Body of pancreas (tissue), 4 donors: ENCODE data around the gene HNRNPA0. TPM values are rescaled to one million over a fixed set of nuclear protein-coding genes. Genes with fewer than 3 reads are reported as not detected.

ENCODE experiments used
- ATAC-seq: fragments of 150-250 bp; one replicate; pipeline ENCODE4 v1.9.1; 2016
- DNase-seq, 4 donors: peaks; one replicate each; pipeline ENCODE4 v3.0.0-alpha.2; 2019
- H3K27ac ChIP-seq, 4 donors: fragments of 200-600 bp; sonication (generic); 1 replicate in 3 of 4; 2 replicates in 1 of 4; pipeline versions ENCODE4 v1.5.1 to v1.6.1; 2016 to 2019; ENCODE audit warnings: mild to moderate bottlenecking in 1 of 4, mixed read lengths in 1 of 4, moderate library complexity in 1 of 4
- H3K27me3 ChIP-seq, 2 donors: fragments of 200-600 bp; sonication (generic); one replicate each; pipeline ENCODE4 v1.6.0; 2016; ENCODE audit warnings: mild to moderate bottlenecking in 1 of 2
- H3K36me3 ChIP-seq, 2 donors: fragments of 200-600 bp; sonication (generic); replicated peaks in 1 of 2; 2 replicates each; pipeline ENCODE4 v1.5.1; 2016; ENCODE audit warnings: low read depth in 2 of 2; ENCODE audit not compliant: insufficient read depth in 1 of 2
- H3K4me1 ChIP-seq: fragments of 200-600 bp; sonication (generic); one replicate; pipeline ENCODE4 v1.6.0; 2016
- H3K4me3 ChIP-seq, 2 donors: fragments of 200-600 bp; sonication (generic); 1 replicate in 1 of 2; 2 replicates in 1 of 2; pipeline ENCODE4 v1.5.1; 2016 to 2019
- H3K9me3 ChIP-seq, 3 donors: fragments of 200-600 bp; sonication (generic); 1 replicate in 2 of 3; 2 replicates in 1 of 3; pipeline ENCODE4 v1.5.1; 2016
- CTCF ChIP-seq, 7 experiments: fragments of 450-650 bp in 4 of 7; fragments of 200-600 bp in 3 of 7; sonication (generic) in 3 of 7; IDR thresholded peaks; one replicate each; pipeline ENCODE4 v1.5.1; 2016 to 2019; ENCODE audit warnings: antibody characterized with exemption in 7 of 7
- POLR2A ChIP-seq, 3 donors: fragments of 450-650 bp; IDR thresholded peaks; one replicate each; pipeline ENCODE4 v1.6.1; 2016; ENCODE audit warnings: antibody characterized with exemption in 3 of 3, mild to moderate bottlenecking in 2 of 3
- WGBS, 2 donors: methylation state at CpG; one replicate each; pipeline ENCODE4 v1.1.5; 2017; 5-methylcytosine and 5-hydroxymethylcytosine counted together
- intact Hi-C: fragments of 100-400 bp; cut with DNase I; formaldehyde crosslinking; loops from one replicate; pipeline ENCODE4 v1.15.1; 2023
- total RNA-seq, 2 donors: library from RNA; depleted of rRNA; stranded (reverse); fragments of >200 nt; gene quantifications; one replicate each; pipeline ENCODE4 v1.1.0, GENCODE V29; 2016

Gene HNRNPA0
- total RNA-seq, 2 donors from 2014 or later: 7.3 TPM

- intact Hi-C loops: no loop called here
- no peak for TF ChIP-seq POLR2A (IDR thresholded peaks at IDR 0.05)
- no peak for TF ChIP-seq CTCF (IDR thresholded peaks at IDR 0.05)
Observed at GRCh38 chr5:137703565-137703964, 50.6 kb downstream of the HNRNPA0 start.

GRCh38 chr5:137700282-137700680 is 53.9 kb downstream of the HNRNPA0 start:
- Histone ChIP-seq H3K4me3 (no peak overlapping the region), H3K27me3 (no peaks in the 10 kb centered on the region), H3K27ac (no peak overlapping the region), H3K9me3 (no peaks in the 10 kb centered on the region), H3K4me1 (no peaks in the 10 kb centered on the region), H3K36me3 (no peaks in the 10 kb centered on the region)
- WGBS, 2 donors: 72 to 79% methylated on average over 3 of the region's 3 CpGs
- DNase-seq (no peak), ATAC-seq (no peak)
- intact Hi-C loops: no loop called here
- TF ChIP-seq POLR2A (IDR thresholded peaks at IDR 0.05) (no peak), CTCF (IDR thresholded peaks at IDR 0.05) (no peak)

More at GRCh38 chr5:137703565-137703964, 50.6 kb downstream of the HNRNPA0 start:
- no peaks in the 10 kb centered on the region for H3K4me1 ChIP-seq
- H3K27me3 ChIP-seq: no peaks in the 10 kb centered on the region
- H3K27ac ChIP-seq: no peak overlapping the region
- no peaks in the 10 kb centered on the region for H3K36me3 ChIP-seq
- 89 to 91% methylated on average over 5 of the region's 5 CpGs for WGBS, 2 donors
- H3K4me3 ChIP-seq: no peak overlapping the region
- DNase-seq: no peak
- no peak for ATAC-seq
- no peaks in the 10 kb centered on the region for H3K9me3 ChIP-seq

- TF ChIP-seq POLR2A (IDR thresholded peaks at IDR 0.05): no peak
- no peaks in the 10 kb centered on the region for H3K4me1 ChIP-seq
- H3K9me3 ChIP-seq: no peaks in the 10 kb centered on the region
- no peaks in the 10 kb centered on the region for H3K27me3 ChIP-seq
- H3K27ac ChIP-seq: no peak overlapping the region
- 63 to 77% methylated on average over 9 of the region's 9 CpGs for WGBS, 2 donors
- H3K4me3 ChIP-seq: no peak overlapping the region
- DNase-seq (no peak), ATAC-seq (no peak)
- intact Hi-C loops: no loop called here
- H3K36me3 ChIP-seq: no peaks in the 10 kb centered on the region
Observed at GRCh38 chr5:137699336-137700281, 54.6 kb downstream of the HNRNPA0 start.

GRCh38 chr5:137696481-137696880 is 57.7 kb downstream of the HNRNPA0 start:
- intact Hi-C loops: no loop called here
- no peaks in the 10 kb centered on the region for H3K27me3 ChIP-seq
- no peak overlapping the region for H3K27ac ChIP-seq
- no peak for TF ChIP-seq CTCF (IDR thresholded peaks at IDR 0.05)
- TF ChIP-seq POLR2A (IDR thresholded peaks at IDR 0.05): no peak
- H3K4me1 ChIP-seq: peaks cover 10% of the 10 kb centered on the region
- no peaks in the 10 kb centered on the region for H3K9me3 ChIP-seq
- WGBS, 2 donors: 0 to 10% methylated on average over 1 of the region's 1 CpG
- DNase-seq: no peak
- no peaks in the 10 kb centered on the region for H3K36me3 ChIP-seq
- H3K4me3 ChIP-seq: no peak overlapping the region
- no peak for ATAC-seq

GRCh38 chr5:137695651-137696428 is 58.3 kb downstream of the HNRNPA0 start:
- Histone ChIP-seq H3K4me3 (no peak overlapping the region), H3K4me1 (peaks cover 10% of the 10 kb centered on the region), H3K36me3 (no peaks in the 10 kb centered on the region), H3K27ac (no peak overlapping the region), H3K9me3 (no peaks in the 10 kb centered on the region), H3K27me3 (no peaks in the 10 kb centered on the region)
- ATAC-seq (no peak), DNase-seq (no peak)
- TF ChIP-seq POLR2A (IDR thresholded peaks at IDR 0.05): no peak
- no peak for TF ChIP-seq CTCF (IDR thresholded peaks at IDR 0.05)
- intact Hi-C loops: no loop called here
- WGBS, 2 donors: 74 to 81% methylated on average over 4 of the region's 4 CpGs
